Loucy (cell line): ENCODE measurements around the gene DPM1.

Experiments
- H2AFZ ChIP-seq: fragments of 200-600 bp; sonication (generic); 2 replicates; pipeline ENCODE4 v1.6.0; 2016; ENCODE audit warnings: antibody characterized with exemption, mild to moderate bottlenecking, low read length, moderate library complexity
- H3F3A ChIP-seq: fragments of 200-600 bp; 2 replicates; pipeline ENCODE4 v1.6.0; 2016; ENCODE audit warnings: antibody characterized with exemption, low read depth, mild to moderate bottlenecking
- H3K27me3 ChIP-seq: fragments of 200-600 bp; sonication (generic); 2 replicates; pipeline ENCODE4 v1.6.1; 2014; ENCODE audit warnings: low read length, mild to moderate bottlenecking; ENCODE audit not compliant: insufficient read depth, poor library complexity, severe bottlenecking
- H3K36me3 ChIP-seq: fragments of 200-600 bp; sonication (generic); 2 replicates; pipeline ENCODE4 v1.6.1; 2016; ENCODE audit warnings: low read length; ENCODE audit not compliant: insufficient read depth
- H3K4me1 ChIP-seq: fragments of 200-600 bp; sonication (generic); 2 replicates; pipeline ENCODE4 v1.5.1; 2014; ENCODE audit warnings: low read length, mild to moderate bottlenecking; ENCODE audit not compliant: insufficient read depth, poor library complexity, severe bottlenecking
- H3K4me2 ChIP-seq: fragments of 200-600 bp; sonication (generic); 2 replicates; pipeline ENCODE4 v1.6.0; 2014; ENCODE audit warnings: antibody characterized with exemption, low read length, low read depth, mild to moderate bottlenecking; ENCODE audit not compliant: poor library complexity, severe bottlenecking
- H3K4me3 ChIP-seq: fragments of 200-600 bp; sonication (generic); 2 replicates; pipeline ENCODE4 v1.5.1; 2014; ENCODE audit warnings: low read length, mild to moderate bottlenecking, mixed read lengths; ENCODE audit not compliant: poor library complexity, severe bottlenecking
- H3K79me2 ChIP-seq: fragments of 200-600 bp; sonication (generic); 2 replicates; pipeline ENCODE4 v1.6.1; 2014; ENCODE audit warnings: low read length; ENCODE audit not compliant: insufficient read depth
- H3K9ac ChIP-seq: fragments of 200-600 bp; sonication (generic); 2 replicates; pipeline ENCODE4 v1.6.0; 2014; ENCODE audit warnings: mild to moderate bottlenecking, low read depth, low read length, moderate library complexity; ENCODE audit not compliant: poor library complexity, severe bottlenecking
- H3K9me2 ChIP-seq: fragments of 200-600 bp; sonication (generic); replicated peaks from 2 replicates; pipeline ENCODE4 v1.6.1; 2016; ENCODE audit warnings: low read depth, low read length, mixed read lengths
- H3K9me3 ChIP-seq: fragments of 200-600 bp; sonication (generic); 2 replicates; pipeline ENCODE4 v1.6.1; 2014; ENCODE audit warnings: mild to moderate bottlenecking, antibody characterized with exemption, low read length, low read depth; ENCODE audit not compliant: insufficient read depth
- H4K20me1 ChIP-seq: fragments of 200-600 bp; sonication (generic); 2 replicates; pipeline ENCODE4 v1.6.0; 2014; ENCODE audit warnings: antibody characterized with exemption, low read length, mild to moderate bottlenecking; ENCODE audit not compliant: insufficient read depth, poor library complexity, severe bottlenecking
- EZH2phosphoT487 ChIP-seq: fragments of 200-600 bp; IDR thresholded peaks from 2 replicates; pipeline ENCODE4 v1.6.1; 2018; ENCODE audit warnings: antibody characterized with exemption, mild to moderate bottlenecking, moderate library complexity, borderline replicate concordance
- TF ChIP-seq, protein P1 (sequence below): fragments of 200-600 bp; sonication (generic); conservative IDR thresholded peaks from 2 replicates; pipeline ENCODE4 v1.5.1; 2014; ENCODE audit warnings: mild to moderate bottlenecking, antibody characterized with exemption, low read length

Gene DPM1

DNA sequence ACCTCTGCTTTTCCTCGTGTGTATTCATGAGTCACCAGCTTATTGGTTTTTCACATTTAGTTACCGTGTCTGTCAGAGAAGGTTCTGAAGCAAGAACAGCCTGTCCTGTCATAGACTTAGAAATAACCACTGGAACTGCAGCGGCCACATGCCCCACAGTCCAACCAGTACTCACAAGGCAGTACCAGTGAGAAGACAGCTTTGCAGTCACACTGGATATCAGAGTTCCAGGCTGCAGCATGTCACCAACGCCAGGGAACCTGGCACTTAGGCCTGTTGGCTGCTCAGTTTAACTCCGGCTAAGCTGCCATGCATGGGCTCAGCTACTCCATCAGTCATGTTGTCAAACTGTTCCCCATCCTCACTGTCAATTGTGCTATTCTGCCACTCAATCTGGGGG, 67.2 kb downstream of the DPM1 start:
- Histone ChIP-seq H3K9me2 (no peaks in the 10 kb centered on the region), H3K9me3 (no peaks in the 10 kb centered on the region), H3K79me2 (no peaks in the 10 kb centered on the region; the same call in 1 of the 2 replicates), H3K9ac (no peak overlapping the region), H3F3A (no peaks in the 10 kb centered on the region), H3K36me3 (peaks cover 78% of the 10 kb centered on the region; the same call in 1 of the 2 replicates), H4K20me1 (peaks cover 8% of the 10 kb centered on the region), H2AFZ (no peak overlapping the region), H3K27me3 (no peaks in the 10 kb centered on the region), H3K4me3 (no peak overlapping the region), H3K4me1 (no peaks in the 10 kb centered on the region), H3K4me2 (no peak overlapping the region)
- no peak for TF ChIP-seq EZH2phosphoT487
- TF ChIP-seq, protein P1, sequence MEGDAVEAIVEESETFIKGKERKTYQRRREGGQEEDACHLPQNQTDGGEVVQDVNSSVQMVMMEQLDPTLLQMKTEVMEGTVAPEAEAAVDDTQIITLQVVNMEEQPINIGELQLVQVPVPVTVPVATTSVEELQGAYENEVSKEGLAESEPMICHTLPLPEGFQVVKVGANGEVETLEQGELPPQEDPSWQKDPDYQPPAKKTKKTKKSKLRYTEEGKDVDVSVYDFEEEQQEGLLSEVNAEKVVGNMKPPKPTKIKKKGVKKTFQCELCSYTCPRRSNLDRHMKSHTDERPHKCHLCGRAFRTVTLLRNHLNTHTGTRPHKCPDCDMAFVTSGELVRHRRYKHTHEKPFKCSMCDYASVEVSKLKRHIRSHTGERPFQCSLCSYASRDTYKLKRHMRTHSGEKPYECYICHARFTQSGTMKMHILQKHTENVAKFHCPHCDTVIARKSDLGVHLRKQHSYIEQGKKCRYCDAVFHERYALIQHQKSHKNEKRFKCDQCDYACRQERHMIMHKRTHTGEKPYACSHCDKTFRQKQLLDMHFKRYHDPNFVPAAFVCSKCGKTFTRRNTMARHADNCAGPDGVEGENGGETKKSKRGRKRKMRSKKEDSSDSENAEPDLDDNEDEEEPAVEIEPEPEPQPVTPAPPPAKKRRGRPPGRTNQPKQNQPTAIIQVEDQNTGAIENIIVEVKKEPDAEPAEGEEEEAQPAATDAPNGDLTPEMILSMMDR: no peak

DNA sequence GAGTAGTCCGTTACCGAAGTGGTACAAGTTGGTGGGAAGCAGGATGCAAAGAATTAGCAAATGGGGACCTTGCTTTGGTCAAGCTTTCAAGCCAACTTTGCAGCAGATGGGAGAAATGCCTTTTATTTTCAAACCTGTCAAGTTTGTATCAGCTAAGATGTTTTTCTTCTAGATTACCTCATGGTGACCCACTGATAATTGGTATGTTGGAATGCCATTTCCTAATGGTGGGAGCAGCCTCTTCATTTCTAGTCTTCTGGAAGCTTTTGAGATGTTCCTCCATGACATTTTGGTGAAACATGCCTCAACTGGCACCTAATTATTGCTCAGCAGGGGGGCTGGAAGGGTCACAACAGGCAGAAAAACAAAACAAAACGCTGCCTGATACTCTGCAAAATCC, 70.8 kb downstream of the DPM1 start:
- no peak overlapping the region for H3K4me3 ChIP-seq
- H3K4me1 ChIP-seq: no peaks in the 10 kb centered on the region
- no peaks in the 10 kb centered on the region for H3K27me3 ChIP-seq
- no peak for TF ChIP-seq EZH2phosphoT487
- TF ChIP-seq, protein P1: no peak
- H3K4me2 ChIP-seq: no peak overlapping the region
- H3K79me2 ChIP-seq: no peaks in the 10 kb centered on the region; the same call in 1 of the 2 replicates
- no peak overlapping the region for H2AFZ ChIP-seq
- no peaks in the 10 kb centered on the region for H3K9me3 ChIP-seq
- H3K36me3 ChIP-seq: peaks cover 53% of the 10 kb centered on the region; the same call in 1 of the 2 replicates
- H3F3A ChIP-seq: no peaks in the 10 kb centered on the region
- H4K20me1 ChIP-seq: peaks cover 8% of the 10 kb centered on the region
- no peak overlapping the region for H3K9ac ChIP-seq
- no peaks in the 10 kb centered on the region for H3K9me2 ChIP-seq

DNA sequence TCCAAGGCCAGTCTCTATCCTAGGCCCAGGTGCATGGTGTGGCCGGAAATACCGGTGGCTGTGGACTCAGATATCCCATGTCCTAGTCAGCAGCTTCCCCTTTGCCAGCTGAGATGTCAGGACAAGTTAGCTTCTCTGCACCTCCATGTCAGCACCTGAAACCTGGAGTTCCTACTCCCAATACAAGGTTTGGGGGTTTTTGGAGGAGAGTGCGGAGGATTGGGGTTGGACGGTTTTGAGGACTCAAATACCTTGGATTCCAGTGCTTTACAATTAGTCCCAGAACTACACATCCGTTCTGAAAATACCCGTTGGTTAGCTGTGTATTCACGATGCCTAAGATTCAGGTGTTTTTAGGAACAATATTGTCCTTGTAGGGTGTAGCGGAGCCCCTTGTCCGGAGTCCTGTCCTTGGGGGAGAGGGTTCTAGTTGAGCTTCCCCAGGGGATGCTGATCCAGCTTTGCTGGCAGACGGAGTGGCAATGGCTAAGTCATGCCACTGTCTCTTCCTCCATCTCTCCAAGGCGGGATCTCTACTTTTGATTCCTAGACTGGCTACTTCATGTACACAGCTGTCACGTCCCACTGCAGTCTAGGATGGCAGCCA, 72.0 kb downstream of the DPM1 start:
- H3K9ac ChIP-seq: no peak overlapping the region
- H3K9me2 ChIP-seq: no peaks in the 10 kb centered on the region
- no peaks in the 10 kb centered on the region for H3K27me3 ChIP-seq
- peaks cover 40% of the 10 kb centered on the region; the same call in 1 of the 2 replicates for H3K36me3 ChIP-seq
- no peaks in the 10 kb centered on the region for H3K9me3 ChIP-seq
- no peak overlapping the region for H3K4me2 ChIP-seq
- H3K4me3 ChIP-seq: no peak overlapping the region
- no peaks in the 10 kb centered on the region; the same call in 1 of the 2 replicates for H3K79me2 ChIP-seq
- no peak overlapping the region for H2AFZ ChIP-seq
- H3K4me1 ChIP-seq: no peaks in the 10 kb centered on the region
- TF ChIP-seq EZH2phosphoT487: no peak
- TF ChIP-seq, protein P1: no peak
- H4K20me1 ChIP-seq: peaks cover 8% of the 10 kb centered on the region
- H3F3A ChIP-seq: no peaks in the 10 kb centered on the region
